Thoracic aorta (tissue), 2 donors: ENCODE measurements around the gene TMEM43. TPM values are rescaled to one million over a fixed set of nuclear protein-coding genes. Genes with fewer than 3 reads are reported as not detected.

ENCODE experiments used
- ATAC-seq: fragments of 150-250 bp; one replicate; pipeline ENCODE4 v1.8.0; 2017; ENCODE audit warnings: low read depth; ENCODE audit not compliant: insufficient number of reproducible peaks, low FRiP score
- DNase-seq: peaks from one replicate; pipeline ENCODE4 v3.0.0-alpha.2; 2020; ENCODE audit warnings: low spot score
- H3K27ac ChIP-seq, 2 donors: fragments of 200-600 bp; sonication (generic); 1 replicate in 1 of 2; 2 replicates in 1 of 2; pipeline ENCODE4 v1.5.1; 2016; ENCODE audit warnings: mild to moderate bottlenecking in 2 of 2, moderate library complexity in 2 of 2
- H3K27me3 ChIP-seq: fragments of 200-600 bp; sonication (generic); replicated peaks from 2 replicates; pipeline ENCODE4 v1.6.0; 2016; ENCODE audit warnings: mild to moderate bottlenecking; ENCODE audit not compliant: insufficient read depth
- H3K36me3 ChIP-seq: fragments of 200-600 bp; sonication (generic); one replicate; pipeline ENCODE4 v1.5.1; 2016
- H3K4me1 ChIP-seq, 2 donors: fragments of 200-600 bp; sonication (generic); 1 replicate in 1 of 2; 2 replicates in 1 of 2; pipeline versions ENCODE4 v1.5.1 to v1.6.0; 2016; ENCODE audit warnings: low read depth in 2 of 2, mild to moderate bottlenecking in 1 of 2; ENCODE audit not compliant: control insufficient read depth in 1 of 2
- H3K4me3 ChIP-seq: fragments of 200-600 bp; sonication (generic); 2 replicates; pipeline ENCODE4 v1.5.1; 2016; ENCODE audit warnings: mild to moderate bottlenecking
- H3K9me3 ChIP-seq: fragments of 200-600 bp; sonication (generic); 2 replicates; pipeline ENCODE4 v1.5.1; 2016
- CTCF ChIP-seq: fragments of 200-600 bp; sonication (generic); IDR thresholded peaks from one replicate; pipeline ENCODE4 v1.5.1; 2019; ENCODE audit warnings: antibody characterized with exemption
- total RNA-seq, 2 donors: library from RNA; depleted of rRNA; stranded (reverse); fragments of >200 nt; gene quantifications; one replicate each; pipeline versions ENCODE4 v1.1.0 to v1.2.3, GENCODE V29; 2016

TMEM43 gene
- total RNA-seq, 2 donors from 2014 or later, result 161 to 195 TPM

DNA sequence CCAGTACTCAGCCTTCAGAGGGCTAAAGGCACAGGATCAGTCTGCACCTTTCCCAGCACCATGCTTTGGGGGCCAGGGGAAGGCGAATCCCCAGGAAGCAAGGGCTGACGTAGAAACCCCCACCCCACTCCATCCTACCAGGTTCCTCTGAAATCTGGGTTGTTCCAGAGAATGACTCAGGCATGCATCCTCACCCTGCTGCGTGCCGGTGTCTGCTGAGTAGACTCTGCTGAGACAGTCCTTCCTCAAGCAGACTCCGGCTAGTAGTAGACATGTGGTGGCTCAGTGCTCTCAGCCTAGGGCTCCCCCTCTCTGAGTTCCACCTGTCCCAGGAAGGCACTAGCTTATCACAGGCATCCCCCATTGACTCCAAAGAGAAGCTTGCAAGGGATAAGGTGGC lies 9.0 kb downstream of the TMEM43 start:
- Histone ChIP-seq H3K27me3 (no peaks in the 10 kb centered on the region), H3K36me3 (peaks cover 74% of the 10 kb centered on the region), H3K4me3 (no peak overlapping the region), H3K9me3 (no peaks in the 10 kb centered on the region), H3K4me1 (peaks cover 10 to 29% of the 10 kb centered on the region in 2 donors), H3K27ac (no peak overlapping the region)
- DNase-seq, result no peak
- no peak for ATAC-seq
- TF ChIP-seq CTCF, result no peak

DNA sequence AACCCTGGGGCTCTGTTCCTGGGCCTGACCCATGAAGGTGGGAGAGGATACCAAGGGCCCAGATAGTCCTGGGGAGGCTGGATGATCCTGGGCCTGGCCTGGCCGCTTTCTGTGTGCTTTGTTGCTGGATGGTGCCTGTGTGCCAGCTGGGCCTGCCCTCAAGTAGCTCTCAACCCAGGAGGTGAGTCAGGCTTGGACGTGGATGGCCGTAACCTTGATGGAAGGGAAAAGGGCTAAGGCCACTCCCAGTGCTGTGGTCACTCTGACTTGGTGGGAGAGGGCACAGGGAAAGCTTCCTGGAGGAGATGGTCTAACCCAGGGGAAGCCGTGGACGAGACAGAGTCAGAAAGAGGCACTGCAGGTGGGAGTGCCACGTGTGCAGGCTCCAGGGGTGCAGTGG lies 9.4 kb downstream of the TMEM43 start:
- Histone ChIP-seq H3K4me1 (peaks cover 10 to 29% of the 10 kb centered on the region in 2 donors), H3K27me3 (no peaks in the 10 kb centered on the region), H3K9me3 (no peaks in the 10 kb centered on the region), H3K27ac (no peak overlapping the region), H3K36me3 (peaks cover 75% of the 10 kb centered on the region), H3K4me3 (no peak overlapping the region)
- DNase-seq (no peak), ATAC-seq (no peak)
- TF ChIP-seq CTCF, result no peak

- Histone ChIP-seq H3K4me3 (no peak overlapping the region), H3K9me3 (no peaks in the 10 kb centered on the region), H3K36me3 (peaks cover 72% of the 10 kb centered on the region), H3K27ac (no peak overlapping the region), H3K4me1 (peaks cover 10 to 40% of the 10 kb centered on the region in 2 donors), H3K27me3 (no peaks in the 10 kb centered on the region)
- no peak for ATAC-seq
- DNase-seq, result no peak
- no peak for TF ChIP-seq CTCF
Observed at GRCh38 chr3:14135581-14135980, 10.7 kb downstream of the TMEM43 start.

GRCh38 chr3:14137004-14137403 lies 12.2 kb downstream of the TMEM43 start:
- no peak overlapping the region for H3K4me3 ChIP-seq
- no peak for TF ChIP-seq CTCF
- no peak for DNase-seq
- no peaks in the 10 kb centered on the region for H3K27me3 ChIP-seq
- peaks cover 19 to 54% of the 10 kb centered on the region in 2 donors for H3K4me1 ChIP-seq
- no peaks in the 10 kb centered on the region for H3K9me3 ChIP-seq
- peak; percentile 24 for ATAC-seq
- peak overlapping the region; percentile 78 to 86 for H3K27ac ChIP-seq
- H3K36me3 ChIP-seq, result peaks cover 65% of the 10 kb centered on the region

DNA sequence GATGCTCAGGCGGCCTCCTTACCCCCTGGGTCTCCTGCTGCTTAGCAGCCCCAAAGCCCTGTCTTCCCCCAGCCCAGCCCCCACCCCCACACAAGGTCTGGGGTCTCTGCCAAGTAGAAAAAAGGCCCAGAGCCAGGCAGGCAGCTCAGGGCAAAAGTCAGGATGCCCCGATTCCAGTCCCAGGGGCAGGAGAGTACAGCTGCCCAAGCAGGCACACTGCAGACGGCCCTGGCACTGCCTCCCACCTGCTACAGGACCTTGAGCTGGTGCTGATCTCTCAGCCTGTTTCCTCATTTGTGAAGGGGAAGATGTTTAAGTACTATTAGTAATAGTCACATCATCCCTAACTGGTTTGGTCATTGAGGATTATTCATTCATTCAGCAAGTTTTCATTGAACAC lies 12.6 kb downstream of the TMEM43 start:
- Histone ChIP-seq H3K27me3 (no peaks in the 10 kb centered on the region), H3K27ac (peak overlapping the region; percentile 78 to 86), H3K4me1 (peaks cover 21 to 58% of the 10 kb centered on the region in 2 donors), H3K36me3 (peaks cover 63% of the 10 kb centered on the region), H3K4me3 (no peak overlapping the region), H3K9me3 (no peaks in the 10 kb centered on the region)
- no peak for ATAC-seq
- no peak for DNase-seq
- TF ChIP-seq CTCF, result no peak
